SK-N-SH (cell line): ENCODE data around the gene NKAIN4. TPM values are rescaled to one million over a fixed set of nuclear protein-coding genes. Genes with fewer than 3 reads are reported as not detected.

Source experiments
- CTCF ChIA-PET: fragments of 300-600, 350-600 bp; formaldehyde crosslinking; extraction: SDS; loops from one replicate; lab custom pipeline; 2021; lab: Yijun Ruan, JAX
- POLR2A ChIA-PET: fragments of 350-600 bp; sonication (Branson Sonifier 250); formaldehyde crosslinking; extraction: SDS; loops from one replicate; lab custom pipeline; 2020; ENCODE audit warnings: antibody characterized with exemption, inconsistent platforms; lab: Yijun Ruan, JAX
- DNase-seq: peaks from one replicate; pipeline ENCODE4 v3.0.0; 2012
- H2AFZ ChIP-seq: fragments of 200-600 bp; sonication (generic); 2 replicates; pipeline ENCODE4 v1.8.1; 2016; ENCODE audit warnings: antibody characterized with exemption, mild to moderate bottlenecking, low read depth
- H3F3A ChIP-seq: fragments of 200-600 bp; sonication (generic); replicated peaks from 2 replicates; pipeline ENCODE3; 2016; ENCODE audit warnings: antibody characterized with exemption, mild to moderate bottlenecking; ENCODE audit not compliant: insufficient read depth
- H3K27ac ChIP-seq, 2 experiments: fragments of 200-500 bp in 1 of 2; fragments of 200-600 bp in 1 of 2; sonication (Bioruptor generic) in 1 of 2; sonication (generic), shearing (Covaris generic) in 1 of 2; 2 replicates each; pipeline versions ENCODE4 v1.5.1 to v1.6.1; 2014 to 2016; ENCODE audit warnings: low read depth in 2 of 2, inconsistent platforms in 1 of 2, low read length in 1 of 2, mild to moderate bottlenecking in 1 of 2, mixed read lengths in 1 of 2
- H3K27me3 ChIP-seq: fragments of 200-600 bp; sonication (generic), shearing (Covaris generic); 2 replicates; pipeline ENCODE4 v1.6.1; 2016; ENCODE audit warnings: mixed run types; ENCODE audit not compliant: insufficient read depth
- H3K36me3 ChIP-seq, 2 experiments: fragments of 200-500 bp in 1 of 2; fragments of 200-600 bp in 1 of 2; sonication (Bioruptor generic) in 1 of 2; sonication (generic) in 1 of 2; replicated peaks in 1 of 2; 2 replicates each; pipeline versions ENCODE3 to v1.5.1; 2014 to 2016; ENCODE audit warnings: low read length in 1 of 2, mild to moderate bottlenecking in 1 of 2; ENCODE audit not compliant: insufficient read depth in 2 of 2, control insufficient read depth in 1 of 2
- H3K4me1 ChIP-seq, 2 experiments: fragments of 200-500 bp in 1 of 2; fragments of 200-600 bp in 1 of 2; sonication (Bioruptor generic) in 1 of 2; sonication (generic), shearing (Covaris generic) in 1 of 2; 2 replicates each; pipeline versions ENCODE4 v1.5.1 to v1.6.1; 2014 to 2016; ENCODE audit warnings: low read depth in 1 of 2, low read length in 1 of 2, mixed run types in 1 of 2; ENCODE audit not compliant: insufficient read depth in 2 of 2, control insufficient read depth in 1 of 2
- H3K4me2 ChIP-seq: fragments of 200-600 bp; sonication (generic), shearing (Covaris generic); 2 replicates; pipeline ENCODE4 v1.6.1; 2017; ENCODE audit warnings: mixed run types
- H3K4me3 ChIP-seq, 2 experiments: fragments of 200-500 bp in 1 of 2; fragments of 200-600 bp in 1 of 2; sonication (Bioruptor generic) in 1 of 2; sonication (generic), shearing (Covaris generic) in 1 of 2; 2 replicates each; pipeline versions ENCODE4 v1.5.1 to v1.8.1; 2014 to 2016; ENCODE audit warnings: low read depth in 2 of 2, inconsistent platforms in 1 of 2, low read length in 1 of 2, mild to moderate bottlenecking in 1 of 2, mixed read lengths in 1 of 2, moderate library complexity in 1 of 2
- H3K79me2 ChIP-seq: fragments of 200-600 bp; sonication (generic); 2 replicates; pipeline ENCODE4 v1.8.1; 2017; ENCODE audit warnings: mild to moderate bottlenecking; ENCODE audit not compliant: insufficient read depth
- H3K9ac ChIP-seq: fragments of 200-600 bp; sonication (generic); 2 replicates; pipeline ENCODE4 v1.6.1; 2017; ENCODE audit warnings: mixed run types
- H3K9me2 ChIP-seq: fragments of 200-600 bp; sonication (generic); 2 replicates; pipeline ENCODE4 v1.6.1; 2017; ENCODE audit warnings: mixed run types
- H3K9me3 ChIP-seq: fragments of 200-600 bp; sonication (generic); 2 replicates; pipeline ENCODE4 v1.6.1; 2017; ENCODE audit warnings: mixed run types, mild to moderate bottlenecking, moderate library complexity
- H4K20me1 ChIP-seq: fragments of 200-600 bp; sonication (generic); 2 replicates; pipeline ENCODE4 v1.6.1; 2017; ENCODE audit warnings: mild to moderate bottlenecking, mixed run types; ENCODE audit not compliant: insufficient read depth
- CHD2 ChIP-seq: fragments of 150-350 bp; IDR thresholded peaks from 2 replicates; pipeline ENCODE4 v1.6.1; 2018; ENCODE audit warnings: low read length; ENCODE audit not compliant: partially characterized antibody
- FOXJ3 ChIP-seq: sonication (generic); formaldehyde crosslinking; IDR thresholded peaks from 2 replicates; pipeline ENCODE4 v1.5.1; 2020; ENCODE audit warnings: mild to moderate bottlenecking, missing genetic modification reagents
- MAX ChIP-seq: IDR thresholded peaks from 2 replicates; pipeline ENCODE4 v1.4.0; 2012; ENCODE audit warnings: low read depth
- MXI1 ChIP-seq: IDR thresholded peaks from 2 replicates; pipeline ENCODE4 v1.6.1; 2012; ENCODE audit warnings: mild to moderate bottlenecking, low read depth, low read length, improper control_type of control experiment
- SMC3 ChIP-seq: IDR thresholded peaks from 2 replicates; pipeline ENCODE4 v1.6.1; 2012; ENCODE audit warnings: low read depth, low read length, improper control_type of control experiment
- WGBS: methylation state at CpG from one replicate; pipeline ENCODE4 v1.1.6; 2017; ENCODE audit warnings: low lambda C conversion rate; 5-methylcytosine and 5-hydroxymethylcytosine counted together
- polyA plus RNA-seq, 3 experiments: library from polyadenylated mRNA; depleted of rRNA; stranded (reverse); fragments of >200 nt; gene quantifications; 2 replicates each; pipeline ENCODE4 v1.2.3, GENCODE V29; 2012
- TF ChIP-seq, protein P1 (sequence below): fragments of 150-350 bp; IDR thresholded peaks from 2 replicates; pipeline ENCODE4 v1.6.1; 2017; ENCODE audit warnings: antibody characterized with exemption, low read length, low read depth, borderline replicate concordance
- TF ChIP-seq, protein P2 (sequence below): IDR thresholded peaks from 2 replicates; pipeline ENCODE4 v1.4.0; 2012; ENCODE audit warnings: low read depth, borderline replicate concordance

The NKAIN4 gene
- polyA plus RNA-seq, 1 of the 3 experiments (the other 2 are of a cell fraction), result not detected

DNA sequence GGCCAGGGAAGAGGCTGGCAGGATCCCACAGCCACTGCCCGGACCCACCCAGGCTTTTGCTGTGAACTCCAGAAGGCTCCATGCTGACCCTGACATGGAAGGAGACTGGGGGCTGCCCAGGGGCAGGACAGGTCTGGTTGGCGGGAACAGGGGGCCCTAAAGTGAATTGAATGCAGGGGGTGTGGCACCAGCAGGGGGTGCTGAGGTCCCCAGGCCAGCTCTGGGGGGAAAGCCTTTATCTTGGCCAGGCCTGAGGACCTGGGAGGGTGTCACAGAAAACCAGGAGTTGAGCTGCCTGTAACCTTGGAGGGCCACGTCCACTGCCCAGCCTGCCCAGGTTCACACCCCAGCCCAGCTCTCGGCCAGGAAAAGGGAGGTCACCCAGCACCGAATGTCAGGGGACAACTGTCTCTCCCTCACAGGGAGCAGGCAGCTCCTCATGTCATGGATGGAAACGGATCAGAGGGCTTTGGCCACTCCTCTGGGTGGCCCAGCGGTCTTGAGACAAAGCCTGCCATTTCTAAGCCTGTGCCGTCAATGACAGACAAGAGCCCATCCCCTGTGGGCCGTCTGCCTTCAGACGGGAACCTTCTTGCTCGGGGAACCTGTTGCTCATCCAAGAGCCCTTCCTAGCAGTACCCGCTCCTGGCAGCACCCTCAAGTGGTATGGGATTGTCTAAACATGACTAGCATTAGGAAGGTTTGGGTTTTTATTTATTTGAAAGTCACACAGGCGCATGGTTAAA lies 35.4 kb downstream of the NKAIN4 start:
- Histone ChIP-seq H3K4me1 (peaks cover 10 to 26% of the 10 kb centered on the region in 2 experiments; a peak in 3 of 4 replicates), H3K36me3 (peaks cover 7 to 8% of the 10 kb centered on the region in 2 experiments), H3K9ac (no peak overlapping the region), H3K79me2 (peaks cover 19% of the 10 kb centered on the region), H2AFZ (no peak overlapping the region), H3F3A (no peaks in the 10 kb centered on the region), H3K27ac (no peak overlapping the region), H3K4me3 (no peak overlapping the region), H3K9me3 (no peaks in the 10 kb centered on the region), H3K4me2 (no peak overlapping the region), H3K27me3 (0 out of 2 replicates have a peak, but pooled peaks cover 6% of the 10 kb centered on the region), H3K9me2 (no peaks in the 10 kb centered on the region), H4K20me1 (peaks cover 12% of the 10 kb centered on the region)
- TF ChIP-seq, protein P1, sequence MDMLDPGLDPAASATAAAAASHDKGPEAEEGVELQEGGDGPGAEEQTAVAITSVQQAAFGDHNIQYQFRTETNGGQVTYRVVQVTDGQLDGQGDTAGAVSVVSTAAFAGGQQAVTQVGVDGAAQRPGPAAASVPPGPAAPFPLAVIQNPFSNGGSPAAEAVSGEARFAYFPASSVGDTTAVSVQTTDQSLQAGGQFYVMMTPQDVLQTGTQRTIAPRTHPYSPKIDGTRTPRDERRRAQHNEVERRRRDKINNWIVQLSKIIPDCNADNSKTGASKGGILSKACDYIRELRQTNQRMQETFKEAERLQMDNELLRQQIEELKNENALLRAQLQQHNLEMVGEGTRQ, result no peak
- TF ChIP-seq MAX (no peak), FOXJ3 (CRISPR knock-in tag) (no peak), MXI1 (no peak), SMC3 (no peak)
- TF ChIP-seq, protein P2, sequence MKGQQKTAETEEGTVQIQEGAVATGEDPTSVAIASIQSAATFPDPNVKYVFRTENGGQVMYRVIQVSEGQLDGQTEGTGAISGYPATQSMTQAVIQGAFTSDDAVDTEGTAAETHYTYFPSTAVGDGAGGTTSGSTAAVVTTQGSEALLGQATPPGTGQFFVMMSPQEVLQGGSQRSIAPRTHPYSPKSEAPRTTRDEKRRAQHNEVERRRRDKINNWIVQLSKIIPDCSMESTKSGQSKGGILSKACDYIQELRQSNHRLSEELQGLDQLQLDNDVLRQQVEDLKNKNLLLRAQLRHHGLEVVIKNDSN, result no peak
- 56% methylated on average over 8 of the region's 13 CpGs for WGBS
- DNase-seq, result no peak
- ChIA-PET POLR2A (no interaction called here), CTCF (interaction anchor here (1.1 to 1.2 kb wide), 2 partner anchors 12 to 162 kb away, joined by 5 read pairs; no protein-coding TSS in a partner anchor)

DNA sequence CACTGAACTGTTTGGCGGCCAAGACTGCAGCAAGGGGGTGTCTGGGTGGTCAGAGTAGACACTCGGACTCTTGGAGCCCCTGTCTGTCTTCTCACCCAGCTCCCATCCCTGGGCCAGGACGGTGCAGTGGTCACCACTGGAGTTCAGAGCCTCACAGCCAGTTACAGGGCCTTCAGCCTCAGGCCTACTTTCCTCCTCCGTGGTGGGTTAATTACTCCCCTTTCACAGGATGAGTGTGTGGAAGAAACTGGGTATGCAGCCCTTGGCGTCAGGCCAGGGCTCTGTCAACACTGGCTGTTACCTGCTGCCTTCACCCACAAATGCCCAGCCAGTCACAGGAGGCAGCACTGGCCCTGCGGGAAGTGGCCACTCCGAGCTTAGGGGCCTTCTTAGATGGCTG lies 36.6 kb downstream of the NKAIN4 start:
- H3K36me3 ChIP-seq, result peaks cover 16 to 17% of the 10 kb centered on the region in 2 experiments
- no peaks in the 10 kb centered on the region for H3F3A ChIP-seq
- H3K4me1 ChIP-seq, result peaks cover 10 to 21% of the 10 kb centered on the region in 2 experiments; a peak in 3 of 4 replicates
- H3K4me3 ChIP-seq, result no peak overlapping the region
- H2AFZ ChIP-seq, result no peak overlapping the region
- POLR2A ChIA-PET, result no interaction called here
- H3K4me2 ChIP-seq, result no peak overlapping the region
- DNase-seq, result no peak
- H3K9me3 ChIP-seq, result no peaks in the 10 kb centered on the region
- H3K27me3 ChIP-seq, result 0 out of 2 replicates have a peak, but pooled peaks cover 6% of the 10 kb centered on the region
- H3K27ac ChIP-seq, result no peak overlapping the region
- no peak overlapping the region for H3K9ac ChIP-seq
- CTCF ChIA-PET, result interaction anchor here (1.1 to 1.9 kb wide), 3 partner anchors 59 to 164 kb away, joined by 3 to 6 read pairs (median 4); no protein-coding TSS in a partner anchor
- 76% methylated on average over 3 of the region's 7 CpGs for WGBS
- peaks cover 30% of the 10 kb centered on the region for H3K79me2 ChIP-seq
- H3K9me2 ChIP-seq, result no peaks in the 10 kb centered on the region
- H4K20me1 ChIP-seq, result peaks cover 23% of the 10 kb centered on the region
- TF ChIP-seq CHD2, result no peak
